NB4 (cell line): ENCODE results near the gene DHFR2.

Experiments
- DNase-seq: peaks from one replicate; pipeline ENCODE4 v3.0.0; 2010; ENCODE audit warnings: low read depth
- H3K4me3 ChIP-seq: one replicate; pipeline ENCODE4 v1.5.1; 2011; ENCODE audit warnings: mild to moderate bottlenecking, low read depth, low read length, moderate library complexity
- CTCF ChIP-seq: IDR thresholded peaks from one replicate; pipeline ENCODE4 v1.5.1; 2012; ENCODE audit warnings: low read depth, low read length
- MAX ChIP-seq: IDR thresholded peaks from 2 replicates; pipeline ENCODE4 v1.6.1; 2011; ENCODE audit warnings: low read depth, low read length
- MYC ChIP-seq: IDR thresholded peaks from 2 replicates; pipeline ENCODE4 v1.6.1; 2011; ENCODE audit warnings: low read depth, low read length
- POLR2A ChIP-seq: IDR thresholded peaks from 2 replicates; pipeline ENCODE4 v1.6.1; 2011; ENCODE audit warnings: mild to moderate bottlenecking; ENCODE audit not compliant: insufficient read length; ENCODE audit errors: extremely low read depth

DHFR2 gene

GRCh38 chr3:94028093-94028837 is 34.5 kb downstream of the DHFR2 start, which contains the start of gene STX19:
Gene STX19 (minus strand): TSS chr3:94028597. CDS start chr3:94015269, 13,328 bp downstream.
- no peak within 1 kb of the TSS for H3K4me3 ChIP-seq
- TF ChIP-seq MAX (no peak), POLR2A (no peak), MYC (no peak), CTCF (no peak)
- DNase-seq = no peak

- TF ChIP-seq MYC = no peak
- H3K4me3 ChIP-seq = no peak overlapping the region
- DNase-seq = no peak
Observed at GRCh38 chr3:94026623-94027022, 36.1 kb downstream of the DHFR2 start.

- no peak overlapping the region for H3K4me3 ChIP-seq
- DNase-seq = no peak
- no peak for TF ChIP-seq MAX
- no peak for TF ChIP-seq CTCF
Observed at GRCh38 chr3:94024385-94024784, 38.3 kb downstream of the DHFR2 start.

- no peak for DNase-seq
- H3K4me3 ChIP-seq = no peak overlapping the region
- TF ChIP-seq CTCF (no peak), MAX (no peak), MYC (no peak), POLR2A (no peak)
Observed at GRCh38 chr3:94020293-94020692, 42.4 kb downstream of the DHFR2 start.

GRCh38 chr3:94019659-94020058 is 43.1 kb downstream of the DHFR2 start:
- TF ChIP-seq POLR2A (no peak), MYC (no peak), CTCF (no peak), MAX (no peak)
- no peak for DNase-seq
- H3K4me3 ChIP-seq = no peak overlapping the region

GRCh38 chr3:94015025-94015424 is 47.7 kb downstream of the DHFR2 start:
- H3K4me3 ChIP-seq = no peak overlapping the region
- TF ChIP-seq MAX = no peak
- no peak for TF ChIP-seq MYC
- DNase-seq = no peak

GRCh38 chr3:94012185-94012584 is 50.5 kb downstream of the DHFR2 start:
- DNase-seq = no peak
- no peak overlapping the region for H3K4me3 ChIP-seq

More at GRCh38 chr3:94012185-94012584, 50.5 kb downstream of the DHFR2 start:
- no peak for TF ChIP-seq CTCF
- no peak for TF ChIP-seq MYC
- TF ChIP-seq MAX = no peak
- TF ChIP-seq POLR2A = no peak
